WI38 (cell line): ENCODE results near the gene PVR.

Source experiments
- H3K4me3 ChIP-seq: 2 replicates; pipeline ENCODE4 v1.5.1; 2011; ENCODE audit warnings: low read depth, mild to moderate bottlenecking, control low read depth, low read length
- TF ChIP-seq, protein P1 (sequence below): IDR thresholded peaks from 2 replicates; pipeline ENCODE4 v1.5.1; 2012; ENCODE audit warnings: low read depth, mild to moderate bottlenecking, control low read depth, low read length

Gene PVR

DNA sequence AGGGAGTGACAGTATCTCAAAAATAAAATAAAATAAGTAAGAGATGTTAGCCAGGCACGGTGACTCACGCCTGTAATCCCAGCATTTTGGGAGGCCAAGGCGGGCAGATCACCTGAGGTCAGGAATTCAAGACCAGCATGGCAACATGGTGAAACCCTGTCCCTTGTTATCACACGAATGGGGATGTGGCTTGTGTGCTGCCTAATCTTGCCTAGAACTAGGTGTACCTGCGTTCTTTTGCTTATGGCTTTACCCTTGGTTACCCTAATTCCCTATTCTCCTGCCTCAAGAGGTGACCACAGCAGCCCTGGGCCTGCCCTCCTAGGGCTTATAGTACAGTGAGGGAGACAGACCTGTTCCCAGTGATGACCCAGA is 6.3 kb upstream of the PVR start:
- TF ChIP-seq, protein P1, sequence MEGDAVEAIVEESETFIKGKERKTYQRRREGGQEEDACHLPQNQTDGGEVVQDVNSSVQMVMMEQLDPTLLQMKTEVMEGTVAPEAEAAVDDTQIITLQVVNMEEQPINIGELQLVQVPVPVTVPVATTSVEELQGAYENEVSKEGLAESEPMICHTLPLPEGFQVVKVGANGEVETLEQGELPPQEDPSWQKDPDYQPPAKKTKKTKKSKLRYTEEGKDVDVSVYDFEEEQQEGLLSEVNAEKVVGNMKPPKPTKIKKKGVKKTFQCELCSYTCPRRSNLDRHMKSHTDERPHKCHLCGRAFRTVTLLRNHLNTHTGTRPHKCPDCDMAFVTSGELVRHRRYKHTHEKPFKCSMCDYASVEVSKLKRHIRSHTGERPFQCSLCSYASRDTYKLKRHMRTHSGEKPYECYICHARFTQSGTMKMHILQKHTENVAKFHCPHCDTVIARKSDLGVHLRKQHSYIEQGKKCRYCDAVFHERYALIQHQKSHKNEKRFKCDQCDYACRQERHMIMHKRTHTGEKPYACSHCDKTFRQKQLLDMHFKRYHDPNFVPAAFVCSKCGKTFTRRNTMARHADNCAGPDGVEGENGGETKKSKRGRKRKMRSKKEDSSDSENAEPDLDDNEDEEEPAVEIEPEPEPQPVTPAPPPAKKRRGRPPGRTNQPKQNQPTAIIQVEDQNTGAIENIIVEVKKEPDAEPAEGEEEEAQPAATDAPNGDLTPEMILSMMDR: no peak

DNA sequence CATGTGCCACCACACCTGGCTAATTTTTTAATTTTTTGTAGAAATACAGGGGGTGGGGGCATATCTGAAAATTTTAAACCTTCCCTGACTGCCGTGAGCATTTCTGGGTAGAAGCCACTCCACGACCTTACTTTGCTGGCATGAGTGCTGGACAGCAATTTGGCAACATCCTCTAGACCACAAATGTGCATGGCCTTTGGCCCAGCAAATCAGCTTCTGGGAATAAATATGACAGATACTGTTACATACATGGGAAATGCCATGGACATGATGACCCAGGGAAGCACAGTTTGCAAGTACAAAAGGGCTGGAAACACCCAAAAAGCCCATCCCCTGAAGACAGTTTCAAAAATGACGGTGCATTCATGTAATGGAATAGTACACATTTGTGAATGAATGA is 3.2 kb upstream of the PVR start:
- H3K4me3 ChIP-seq: no peak overlapping the region
- TF ChIP-seq, protein P1: no peak

More for the DNA sequence above, 6.3 kb upstream of the PVR start:
- no peak overlapping the region for H3K4me3 ChIP-seq

DNA sequence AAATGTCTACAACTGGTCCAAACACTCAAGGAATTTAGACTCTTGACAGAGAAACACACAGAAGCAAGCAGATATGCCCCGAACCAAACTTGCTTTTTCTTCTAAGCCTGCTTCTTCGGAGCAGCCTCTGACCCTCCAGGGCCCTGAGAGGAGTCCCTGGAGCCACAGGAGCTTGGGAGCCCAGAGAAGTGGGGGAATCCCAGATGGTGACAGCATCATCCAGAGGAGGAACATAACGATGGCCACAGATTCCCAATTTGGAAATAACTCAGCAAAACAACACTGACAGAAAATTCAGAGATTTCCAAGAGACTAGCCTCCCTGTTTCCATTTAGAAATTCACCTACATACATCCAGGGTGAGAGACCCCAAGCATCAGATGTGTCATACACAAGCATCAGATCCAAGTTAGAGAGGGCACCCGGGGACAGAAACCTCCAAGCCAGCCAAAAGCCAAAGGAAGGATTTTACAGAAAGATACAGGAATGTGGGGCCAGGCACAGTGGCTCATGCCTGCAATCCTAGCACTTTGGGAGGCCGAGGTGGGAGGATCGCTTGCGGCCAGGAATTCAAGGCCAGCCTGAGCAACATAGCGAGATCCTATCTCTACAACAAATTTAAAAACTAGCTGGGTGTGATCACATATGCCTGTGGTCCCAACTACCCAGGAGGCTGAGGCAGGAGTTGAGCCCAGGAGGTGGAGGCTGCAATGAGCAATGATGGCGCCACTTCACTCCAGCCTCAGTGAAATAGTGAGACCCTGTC is 2.0 kb upstream of the PVR start:
- no peak overlapping the region for H3K4me3 ChIP-seq
- TF ChIP-seq, protein P1: no peak

DNA sequence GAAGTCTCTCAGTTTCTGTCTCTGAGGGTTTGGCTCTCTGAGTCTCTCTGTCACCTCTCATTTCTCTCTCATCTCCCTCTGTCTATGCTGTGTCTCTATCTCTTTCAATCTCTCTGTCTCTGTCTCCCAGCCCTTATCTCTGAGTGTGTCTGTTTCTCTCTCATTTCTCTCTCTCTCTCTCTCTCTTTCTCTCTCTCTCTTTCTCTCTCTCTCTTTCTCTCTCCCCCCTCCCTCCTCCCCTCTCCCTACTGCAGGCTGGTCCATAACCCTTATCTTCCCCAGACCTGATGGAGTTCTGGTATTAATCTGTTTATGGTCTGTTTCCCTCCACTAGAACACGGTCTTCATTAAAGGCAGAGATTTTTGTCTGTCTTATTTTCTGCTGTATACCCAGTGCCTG is 1.3 kb upstream of the PVR start:
- TF ChIP-seq, protein P1: no peak
- no peak overlapping the region for H3K4me3 ChIP-seq

DNA sequence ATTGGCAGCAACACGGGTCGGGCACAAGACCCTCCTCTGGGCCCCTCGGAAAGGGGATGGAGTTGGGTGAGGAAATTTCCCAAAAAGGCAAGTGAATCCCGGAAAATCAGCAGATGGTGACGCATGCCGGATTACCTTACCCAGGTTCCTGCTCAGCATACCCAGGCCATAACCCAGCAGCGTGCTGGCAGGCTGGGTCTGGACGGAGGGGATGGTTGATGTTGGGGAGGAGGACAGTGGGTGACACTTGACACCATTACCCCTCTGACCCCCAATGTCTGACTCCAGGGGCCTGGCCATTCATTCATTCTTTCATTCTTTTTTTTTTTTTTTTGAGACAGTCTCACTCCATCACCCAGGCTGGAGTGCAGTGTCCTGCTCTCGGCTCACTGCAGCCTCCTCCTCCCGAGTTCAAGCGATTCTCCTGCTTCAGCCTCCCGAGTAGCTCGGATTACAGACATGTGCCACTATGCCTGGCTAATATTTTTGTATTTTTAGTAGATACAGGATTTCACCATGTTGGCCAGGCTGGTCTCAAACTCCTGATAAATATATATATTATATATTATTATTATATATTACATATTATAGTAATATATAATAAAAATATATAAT is 799 bp downstream of the PVR start:
- peak overlapping the region; percentile 69 for H3K4me3 ChIP-seq
- TF ChIP-seq, protein P1: no peak

DNA sequence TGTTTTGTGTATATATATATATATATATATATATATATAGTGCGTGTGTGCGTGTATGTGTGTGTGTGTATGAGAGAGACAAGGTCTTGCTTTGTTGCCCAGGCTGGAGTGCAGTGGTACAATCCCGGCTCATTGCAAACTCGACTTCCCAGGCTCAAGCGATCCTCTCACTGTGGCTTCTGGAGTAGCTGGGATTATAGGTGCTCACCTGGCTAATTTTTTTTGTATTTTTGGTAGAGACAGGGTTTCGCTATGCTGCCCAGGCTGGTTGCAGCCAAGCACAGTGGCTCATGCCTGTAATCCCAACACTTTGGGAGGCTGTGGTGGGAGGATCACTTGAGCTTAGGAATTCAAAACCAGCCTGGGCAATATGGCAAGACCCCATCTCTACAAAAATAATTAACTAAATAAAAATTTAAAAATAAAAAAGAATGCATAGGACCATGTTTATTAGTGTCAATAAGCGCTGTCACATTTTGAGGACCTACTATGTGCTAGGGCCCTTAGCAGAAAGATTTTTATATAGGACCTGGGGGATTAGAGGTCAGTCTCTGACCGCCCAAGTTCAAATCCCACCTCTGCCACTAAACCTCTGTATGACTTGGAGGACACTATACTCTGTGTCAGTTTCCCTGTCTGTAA is 1.8 kb downstream of the PVR start:
- peak overlapping the region; percentile 59 for H3K4me3 ChIP-seq
- TF ChIP-seq, protein P1: no peak

DNA sequence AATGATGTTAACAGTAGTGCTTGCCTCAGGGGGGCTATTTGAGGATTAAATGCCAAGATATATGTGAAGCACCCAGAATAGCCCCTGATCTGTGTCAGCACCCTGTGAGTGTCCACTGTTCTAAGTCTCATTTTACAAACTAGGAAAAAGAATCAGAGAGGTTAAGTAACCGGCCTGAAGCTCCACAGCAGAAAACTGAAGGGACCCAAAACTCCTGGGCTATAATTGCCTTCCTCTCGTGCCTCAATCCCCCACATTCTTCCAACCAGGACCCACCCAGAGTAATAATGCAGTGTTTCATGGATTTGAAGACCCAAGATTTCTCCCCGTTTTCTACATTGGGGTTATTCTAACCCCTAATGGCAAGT is 2.3 kb downstream of the PVR start:
- H3K4me3 ChIP-seq: peak overlapping the region; percentile 59
- TF ChIP-seq, protein P1: no peak
